H1 (cell line): Measurements from ENCODE around the gene NBAS. TPM values are rescaled to one million over a fixed set of nuclear protein-coding genes. Genes with fewer than 3 reads are reported as not detected.

Experiments
- CTCF ChIA-PET: fragments of 300-600 bp; sonication (Branson Sonifier 250); formaldehyde crosslinking; loops from one replicate; lab custom pipeline; 2021; ENCODE audit not compliant: partially characterized antibody; lab: Charles Lee
- POLR2A ChIA-PET: fragments of 300-600 bp; sonication (Branson Sonifier 250); formaldehyde crosslinking; loops from one replicate; lab custom pipeline; 2021; ENCODE audit warnings: inconsistent platforms; ENCODE audit not compliant: partially characterized antibody; lab: Charles Lee
- DNase-seq, 2 experiments: peaks; one replicate each; pipeline versions ENCODE4 v3.0.0 to v3.0.0-alpha.2; 2010 to 2022; ENCODE audit warnings: low spot score in 2 of 2, low read depth in 1 of 2, mixed read lengths in 1 of 2
- FAIRE-seq: peaks from 2 replicates; lab custom pipeline; 2011; peaks lifted over from hg19 to GRCh38; lab: Jason Lieb, UNC
- H2AFZ ChIP-seq: 2 replicates; pipeline ENCODE4 v1.8.1; 2012; ENCODE audit warnings: low read length, inconsistent platforms
- H2AK5ac ChIP-seq: 2 replicates; pipeline ENCODE4 v1.6.1; 2013; ENCODE audit warnings: low read depth, low read length
- H2BK120ac ChIP-seq: replicated peaks from 2 replicates; pipeline ENCODE3; 2013; ENCODE audit warnings: low read depth, low read length, inconsistent platforms
- H2BK12ac ChIP-seq: 2 replicates; pipeline ENCODE4 v1.6.1; 2013; ENCODE audit warnings: low read depth, low read length
- H2BK15ac ChIP-seq: 2 replicates; pipeline ENCODE4 v1.6.1; 2013; ENCODE audit warnings: low read length
- H2BK20ac ChIP-seq: 2 replicates; pipeline ENCODE4 v1.6.1; 2013; ENCODE audit warnings: low read length
- H2BK5ac ChIP-seq: 2 replicates; pipeline ENCODE4 v1.6.1; 2013; ENCODE audit warnings: low read depth, low read length
- H3K14ac ChIP-seq: 2 replicates; pipeline ENCODE4 v1.6.1; 2013; ENCODE audit warnings: inconsistent platforms; ENCODE audit not compliant: insufficient read length
- H3K18ac ChIP-seq: 2 replicates; pipeline ENCODE4 v1.6.1; 2013; ENCODE audit warnings: low read length; ENCODE audit errors: extremely low read depth
- H3K23ac ChIP-seq: 2 replicates; pipeline ENCODE4 v1.6.1; 2013; ENCODE audit warnings: inconsistent platforms; ENCODE audit not compliant: insufficient read length
- H3K23me2 ChIP-seq: 2 replicates; pipeline ENCODE4 v1.6.1; 2013; ENCODE audit warnings: low read depth, low read length
- H3K27ac ChIP-seq: 2 replicates; pipeline ENCODE4 v1.6.1; 2011; ENCODE audit warnings: low read depth, low read length, inconsistent platforms
- H3K27me3 ChIP-seq, 4 experiments: replicated peaks in 1 of 4; 1 replicate in 1 of 4; 2 replicates in 3 of 4; pipeline versions ENCODE4 v1.6.1 to v1.8.1; 2011 to 2013; ENCODE audit warnings: low read length in 3 of 4, mild to moderate bottlenecking in 3 of 4, inconsistent platforms in 2 of 4, mixed read lengths in 2 of 4, moderate library complexity in 1 of 4; ENCODE audit not compliant: control insufficient read depth in 3 of 4, insufficient read depth in 3 of 4; ENCODE audit errors: extremely low read depth in 1 of 4
- H3K36me3 ChIP-seq, 4 experiments: 2 replicates each; pipeline versions ENCODE4 v1.6.1 to v1.8.1; 2011 to 2013; ENCODE audit warnings: mild to moderate bottlenecking in 4 of 4, low read length in 3 of 4, moderate library complexity in 2 of 4, control low read depth in 1 of 4, inconsistent platforms in 1 of 4; ENCODE audit not compliant: insufficient read depth in 4 of 4, control insufficient read depth in 2 of 4
- H3K4ac ChIP-seq: replicated peaks from 2 replicates; pipeline ENCODE3; 2013; ENCODE audit warnings: low read length, low read depth, mixed read lengths, inconsistent platforms; ENCODE audit not compliant: insufficient read length
- H3K4me1 ChIP-seq, 4 experiments: replicated peaks in 1 of 4; 1 replicate in 1 of 4; 2 replicates in 3 of 4; pipeline versions ENCODE4 v1.6.1 to v1.8.1; 2011 to 2013; ENCODE audit warnings: low read length in 3 of 4, inconsistent platforms in 2 of 4, mixed read lengths in 1 of 4; ENCODE audit not compliant: insufficient read depth in 4 of 4, control insufficient read depth in 3 of 4
- H3K4me2 ChIP-seq, 2 experiments: 2 replicates each; pipeline versions ENCODE4 v1.6.1 to v1.8.1; 2011 to 2013; ENCODE audit warnings: low read depth in 2 of 2, low read length in 2 of 2, control low read depth in 1 of 2, inconsistent platforms in 1 of 2, mild to moderate bottlenecking in 1 of 2; ENCODE audit not compliant: insufficient read depth in 1 of 2
- H3K4me3 ChIP-seq, 4 experiments: fragments of 200-600, 300-600 bp in 1 of 4; sonication (generic), shearing (Covaris generic), sonication (Bioruptor Twin) in 1 of 4; 2 replicates each; pipeline versions ENCODE4 v1.5.1 to v1.8.1; 2011 to 2016; ENCODE audit warnings: low read length in 4 of 4, low read depth in 3 of 4, control low read depth in 2 of 4, inconsistent platforms in 2 of 4, mild to moderate bottlenecking in 2 of 4, mixed read lengths in 1 of 4, moderate library complexity in 1 of 4; ENCODE audit not compliant: insufficient read depth in 2 of 4; ENCODE audit errors: extremely low read depth in 1 of 4
- H3K56ac ChIP-seq: replicated peaks from 2 replicates; pipeline ENCODE3; 2013; ENCODE audit warnings: low read depth, mild to moderate bottlenecking, mixed read lengths, low read length, inconsistent platforms; ENCODE audit not compliant: insufficient read length
- H3K79me1 ChIP-seq: 2 replicates; pipeline ENCODE4 v1.6.1; 2013; ENCODE audit warnings: low read depth, low read length, control low read depth
- H3K79me2 ChIP-seq, 2 experiments: 2 replicates each; pipeline versions ENCODE4 v1.6.1 to v1.8.1; 2012 to 2013; ENCODE audit warnings: low read length in 2 of 2, mild to moderate bottlenecking in 2 of 2, inconsistent platforms in 1 of 2; ENCODE audit not compliant: insufficient read depth in 2 of 2, control insufficient read depth in 1 of 2
- H3K9ac ChIP-seq, 4 experiments: replicated peaks in 1 of 4; 1 replicate in 1 of 4; 2 replicates in 3 of 4; pipeline versions ENCODE4 v1.6.1 to v1.8.1; 2011 to 2013; ENCODE audit warnings: low read depth in 3 of 4, low read length in 3 of 4, control low read depth in 2 of 4, mild to moderate bottlenecking in 2 of 4, moderate library complexity in 2 of 4, inconsistent platforms in 1 of 4; ENCODE audit errors: extremely low read depth in 1 of 4
- H3K9me3 ChIP-seq, 2 experiments: 2 replicates each; pipeline versions ENCODE4 v1.6.1 to v1.8.1; 2012 to 2013; ENCODE audit warnings: mild to moderate bottlenecking in 2 of 2, moderate library complexity in 2 of 2, control low read depth in 1 of 2, inconsistent platforms in 1 of 2, low read depth in 1 of 2, low read length in 1 of 2, mixed read lengths in 1 of 2; ENCODE audit not compliant: insufficient read depth in 2 of 2
- H4K20me1 ChIP-seq, 2 experiments: replicated peaks in 1 of 2; 2 replicates each; pipeline versions ENCODE3 to v1.8.1; 2011 to 2013; ENCODE audit warnings: inconsistent platforms in 2 of 2, low read length in 2 of 2, mild to moderate bottlenecking in 1 of 2; ENCODE audit not compliant: insufficient read depth in 2 of 2, control insufficient read depth in 1 of 2
- H4K5ac ChIP-seq: 2 replicates; pipeline ENCODE4 v1.6.1; 2013; ENCODE audit warnings: low read length, low read depth, mixed read lengths, inconsistent platforms; ENCODE audit not compliant: insufficient read length
- H4K8ac ChIP-seq: 2 replicates; pipeline ENCODE4 v1.8.0; 2013; ENCODE audit warnings: mild to moderate bottlenecking, moderate library complexity, low read length, inconsistent platforms; ENCODE audit not compliant: insufficient read depth; ENCODE audit errors: extremely low read depth
- H4K91ac ChIP-seq: replicated peaks from 2 replicates; pipeline ENCODE3; 2013; ENCODE audit warnings: low read length, mixed read lengths, inconsistent platforms; ENCODE audit not compliant: insufficient read length
- BACH1 ChIP-seq: IDR thresholded peaks from 2 replicates; pipeline ENCODE4 v1.6.1; 2012; ENCODE audit warnings: low read length, improper control_type of control experiment
- BRCA1 ChIP-seq: IDR thresholded peaks from 2 replicates; pipeline ENCODE4 v1.6.1; 2012; ENCODE audit warnings: low read depth, low read length, improper control_type of control experiment
- CTCF ChIP-seq, 3 experiments: IDR thresholded peaks; 1 replicate in 2 of 3; 2 replicates in 1 of 3; pipeline versions ENCODE4 v1.5.1 to v1.6.1; 2011; ENCODE audit warnings: low read length in 3 of 3, mild to moderate bottlenecking in 3 of 3, inconsistent platforms in 2 of 3, low read depth in 1 of 3, moderate library complexity in 1 of 3; ENCODE audit not compliant: insufficient read depth in 1 of 3; ENCODE audit errors: control extremely low read depth in 1 of 3
- GTF2F1 ChIP-seq: IDR thresholded peaks from 2 replicates; pipeline ENCODE4 v1.6.1; 2012; ENCODE audit warnings: low read depth, low read length, improper control_type of control experiment, borderline replicate concordance
- JUN ChIP-seq: IDR thresholded peaks from 2 replicates; pipeline ENCODE4 v1.6.1; 2011; ENCODE audit warnings: low read depth, mild to moderate bottlenecking, improper control_type of control experiment, low read length
- POU5F1 ChIP-seq: IDR thresholded peaks from 2 replicates; pipeline ENCODE4 v1.6.1; 2011; ENCODE audit warnings: low read depth, mild to moderate bottlenecking, low read length, moderate library complexity
- SIN3A ChIP-seq, 2 experiments: IDR thresholded peaks in 1 of 2; conservative IDR thresholded peaks in 1 of 2; 2 replicates each; pipeline ENCODE4 v1.6.1; 2011 to 2012; ENCODE audit warnings: low read length in 2 of 2, improper control_type of control experiment in 1 of 2, low read depth in 1 of 2, mild to moderate bottlenecking in 1 of 2
- SIRT6 ChIP-seq: IDR thresholded peaks from one replicate; pipeline ENCODE4 v1.7.1; 2012; ENCODE audit warnings: low read length, inconsistent platforms
- SP1 ChIP-seq: IDR thresholded peaks from 2 replicates; pipeline ENCODE4 v1.6.1; 2011; ENCODE audit warnings: low read depth, low read length
- TAF1 ChIP-seq: IDR thresholded peaks from 2 replicates; pipeline ENCODE4 v1.6.1; 2011; ENCODE audit warnings: mild to moderate bottlenecking, low read depth, low read length
- USF2 ChIP-seq: IDR thresholded peaks from 2 replicates; pipeline ENCODE4 v1.6.1; 2011; ENCODE audit warnings: low read length, improper control_type of control experiment
- WGBS, 2 experiments: shearing (Covaris generic) in 1 of 2; methylation state at CpG; one replicate each; pipeline versions ENCODE4 v1.1.6 to v1.1.7; 2013 to 2015; ENCODE audit warnings: low lambda C conversion rate in 2 of 2, mixed read lengths in 2 of 2, inconsistent platforms in 1 of 2, low coverage in 1 of 2, missing lambda C conversion rate in 1 of 2; ENCODE audit not compliant: insufficient replicate concordance in 2 of 2, insufficient coverage in 1 of 2, insufficient read length in 1 of 2; ENCODE audit errors: extremely low coverage in 1 of 2, missing lambda C conversion rate in 1 of 2; 5-methylcytosine and 5-hydroxymethylcytosine counted together
- polyA plus RNA-seq, 7 experiments: library from polyadenylated mRNA; depleted of rRNA in 3 of 7; stranded (reverse) in 5 of 7; unstranded in 2 of 7; fragments of >200 nt in 5 of 7; fragments of 200-250 nt in 2 of 7; gene quantifications; 1 replicate in 5 of 7; 2 replicates in 1 of 7; 4 replicates in 1 of 7; pipeline versions ENCODE4 v1.2.1 to v1.2.3, GENCODE V29; 2011 to 2013; ENCODE audit warnings: missing spikeins in 2 of 7, mixed read lengths in 2 of 7
- total RNA-seq: library from RNA; stranded (reverse); fragmentation: NEBNext Ultra II Directional; extraction: Animal tissue kit (Norgen Biotek cat#: 25700); gene quantifications from 2 replicates; pipeline ENCODE4 v1.2.1, GENCODE V29; 2021

Gene NBAS
- total and polyA plus RNA-seq, 2 of the 8 experiments (the other 6 are each of a cell fraction or from before 2014, with no cell fraction given): 19.6 to 34.8 TPM

GRCh38 chr2:15507697-15508096 lies 53.4 kb downstream of the NBAS start:
- ChIA-PET CTCF (interaction anchor here (0.7 to 3.9 kb wide), 4 partner anchors 20 to 1517 kb away, joined by 4 to 18 read pairs (median 5); no protein-coding TSS in a partner anchor), POLR2A (no interaction called here)
- Histone ChIP-seq H2BK120ac (no peak overlapping the region), H2BK12ac (no peak overlapping the region), H3K23ac (no peak overlapping the region), H2AFZ (no peak overlapping the region), H3K36me3 (no peaks in the 10 kb centered on the region; a peak in 1 of 8 replicates), H4K20me1 (peaks cover 0 to 3% of the 10 kb centered on the region in 2 experiments), H3K79me2 (no peaks in the 10 kb centered on the region), H3K9ac (no peak overlapping the region), H3K79me1 (no peaks in the 10 kb centered on the region), H3K4ac (no peak overlapping the region), H3K27me3 (no peaks in the 10 kb centered on the region), H3K27ac (no peak overlapping the region), H2BK5ac (no peak overlapping the region), H3K4me1 (no peaks in the 10 kb centered on the region), H3K23me2 (peaks cover 1% of the 10 kb centered on the region; the same call in 1 of the 2 replicates), H4K8ac (no peak overlapping the region), H2BK20ac (no peak overlapping the region), H3K14ac (no peak overlapping the region), H3K4me2 (no peak overlapping the region), H3K56ac (no peak overlapping the region), H4K91ac (no peak overlapping the region), H3K4me3 (no peak overlapping the region), H3K18ac (no peak overlapping the region), H2AK5ac (no peak overlapping the region), H4K5ac (no peak overlapping the region), H2BK15ac (no peak overlapping the region), H3K9me3 (no peaks in the 10 kb centered on the region)
- 88% methylated on average over 3 of the region's 3 CpGs; no CpG with 5 or more reads in 1 of the 2 experiments for WGBS, 2 experiments
- FAIRE-seq (no peak), DNase-seq (no peak)
- TF ChIP-seq JUN (no peak), SIRT6 (no peak), BRCA1 (no peak), BACH1 (no peak), POU5F1 (no peak), CTCF (IDR thresholded peaks at IDR 0.05; ENCODE audit: control extremely low read depth in 1 of 3, insufficient read depth in 1 of 3, low read depth in 1 of 3, low read length in 3 of 3) (no peak), TAF1 (no peak), SP1 (no peak), USF2 (no peak), GTF2F1 (no peak), SIN3A (conservative IDR thresholded peaks at IDR 0.05 in 1 of 2, IDR thresholded peaks at IDR 0.05 in 1 of 2; ENCODE audit: low read depth in 1 of 2, low read length in 2 of 2) (no peak)
